Activated CD4-positive, alpha-beta T cell treated with anti-CD3 and anti-CD28 coated beads for 48 hours (primary cell): ENCODE measurements around the gene MPC1.

Experiments
- DNase-seq: peaks from one replicate; pipeline ENCODE4 v3.0.0-alpha.2; 2020

The MPC1 gene

GRCh38 chr6:166382933-166383801 lies at the start of gene MPC1:
TSS of gene MPC1 (minus strand) at chr6:166382940. CDS start at chr6:166382876, 64 bp downstream.
- DNase-seq: peak; percentile 95

- DNase-seq: no peak
Observed at GRCh38 chr6:166430269-166430668, 47.5 kb upstream of the MPC1 start.

DNA sequence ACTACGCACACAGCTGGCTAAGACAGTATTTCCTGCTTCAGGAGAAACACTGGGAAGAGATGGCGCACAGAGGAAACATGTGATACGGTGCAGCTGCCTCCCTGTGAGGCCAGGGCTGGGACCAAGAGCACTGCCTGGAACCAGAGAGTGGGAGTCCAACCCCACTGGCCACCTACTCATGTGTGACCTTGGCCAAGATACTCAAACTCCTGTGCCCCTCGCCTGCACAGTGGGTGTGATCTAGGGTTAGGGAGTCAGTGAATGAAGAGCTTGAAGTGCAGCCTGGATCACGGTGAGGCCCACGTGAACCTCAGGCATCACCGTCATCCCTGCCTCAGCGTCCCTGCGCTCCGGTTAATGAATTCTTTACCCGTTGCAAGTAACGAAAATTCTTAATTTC lies 41.7 kb upstream of the MPC1 start:
- no peak for DNase-seq

DNA sequence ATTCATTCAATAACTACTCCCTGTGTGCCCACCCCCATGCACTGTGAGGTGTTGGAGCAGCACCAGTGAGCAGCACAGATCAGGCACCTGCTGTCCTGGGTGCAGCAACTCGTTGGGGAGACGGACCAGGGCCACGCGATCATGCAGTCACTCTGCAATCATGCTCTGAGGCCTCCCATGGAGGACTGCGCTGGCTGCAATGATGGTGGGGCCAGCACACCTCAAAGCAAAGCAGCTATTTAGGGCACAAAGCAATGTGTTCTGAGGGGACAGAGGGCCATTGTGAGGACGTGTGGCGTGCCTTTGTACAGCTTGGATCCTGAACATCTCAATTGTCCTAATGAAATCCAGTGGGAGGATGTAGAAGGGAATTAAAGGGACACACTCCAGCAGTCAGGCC lies 41.0 kb upstream of the MPC1 start:
- DNase-seq: no peak

GRCh38 chr6:166423051-166423745 lies 40.5 kb upstream of the MPC1 start:
- no peak for DNase-seq

- no peak for DNase-seq
Observed at GRCh38 chr6:166422201-166422940, 39.6 kb upstream of the MPC1 start.

- DNase-seq: no peak
Observed at GRCh38 chr6:166420351-166420750, 37.6 kb upstream of the MPC1 start.

DNA sequence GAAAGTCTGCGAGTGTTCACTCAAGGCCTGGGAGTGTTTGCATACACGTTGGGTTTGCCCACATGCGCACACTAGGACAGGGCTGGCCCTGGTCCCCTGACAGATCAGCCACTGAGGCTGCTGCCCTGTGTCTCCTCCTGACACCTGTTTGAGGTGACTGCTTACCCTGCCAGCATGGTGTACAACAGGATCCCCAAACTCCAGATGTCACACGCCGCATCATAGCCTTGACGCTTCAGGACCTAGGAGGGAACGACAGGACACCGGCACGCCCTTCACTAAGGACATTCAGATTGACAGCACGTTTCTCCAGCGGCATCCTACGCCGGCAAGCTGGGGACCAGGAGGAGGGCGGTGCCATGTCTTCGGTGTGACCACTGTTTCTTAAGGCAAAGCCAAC lies 37.0 kb upstream of the MPC1 start:
- no peak for DNase-seq

DNA sequence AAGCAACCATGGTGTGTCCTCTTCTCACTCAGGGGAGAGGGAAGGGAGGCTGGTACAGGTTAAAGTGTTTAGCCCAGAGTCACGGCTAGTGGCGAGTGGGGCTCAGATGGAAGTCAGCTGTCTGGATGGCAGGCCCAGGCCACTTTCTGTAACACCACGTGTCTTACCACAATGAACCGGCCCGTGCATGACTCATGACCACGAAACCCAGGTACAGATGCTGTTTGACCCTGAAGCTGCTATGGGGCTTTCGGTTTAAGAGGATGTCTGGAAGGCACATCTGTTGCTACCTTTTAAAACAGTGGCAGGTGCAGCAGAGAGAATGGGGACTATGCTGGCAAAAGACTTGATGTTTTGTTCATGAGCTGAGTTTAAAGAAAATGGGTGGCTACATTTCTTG lies 36.5 kb upstream of the MPC1 start:
- DNase-seq: peak; percentile 73

- no peak for DNase-seq
Observed at GRCh38 chr6:166418691-166419143, 36.0 kb upstream of the MPC1 start.

- peak; percentile 44 for DNase-seq
Observed at GRCh38 chr6:166417285-166417691, 34.5 kb upstream of the MPC1 start.

DNA sequence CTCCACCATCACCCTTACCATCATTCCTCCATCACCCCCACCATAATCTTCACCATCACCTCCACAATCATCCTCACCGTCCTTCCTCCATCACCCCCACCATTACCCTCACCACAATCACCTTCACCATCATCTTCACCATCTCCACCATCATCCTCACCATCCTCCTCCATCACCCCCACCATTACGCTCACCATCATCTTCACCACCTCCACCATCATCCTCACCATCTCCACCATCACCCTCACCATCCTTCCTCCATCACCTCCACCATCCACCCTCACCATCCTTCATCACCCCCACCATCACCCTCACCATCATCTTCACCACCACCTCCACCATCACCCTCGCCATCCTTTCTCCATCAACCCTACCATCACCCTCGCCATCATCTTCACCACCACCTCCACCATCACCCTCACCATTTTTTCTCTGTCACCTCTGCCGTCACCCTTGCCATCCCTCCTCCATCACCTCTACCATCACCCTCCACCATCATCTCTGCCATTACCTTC lies 33.1 kb upstream of the MPC1 start:
- no peak for DNase-seq

GRCh38 chr6:166415306-166415705 lies 32.6 kb upstream of the MPC1 start:
- peak; percentile 40 for DNase-seq

- DNase-seq: no peak
Observed at GRCh38 chr6:166413491-166413951, 30.8 kb upstream of the MPC1 start.

GRCh38 chr6:166412911-166413384 lies 30.2 kb upstream of the MPC1 start:
- DNase-seq: no peak

- DNase-seq: no peak
Observed at GRCh38 chr6:166412156-166412910, 29.6 kb upstream of the MPC1 start.

GRCh38 chr6:166411721-166412151 lies 29.0 kb upstream of the MPC1 start:
- DNase-seq: peak; percentile 30

DNA sequence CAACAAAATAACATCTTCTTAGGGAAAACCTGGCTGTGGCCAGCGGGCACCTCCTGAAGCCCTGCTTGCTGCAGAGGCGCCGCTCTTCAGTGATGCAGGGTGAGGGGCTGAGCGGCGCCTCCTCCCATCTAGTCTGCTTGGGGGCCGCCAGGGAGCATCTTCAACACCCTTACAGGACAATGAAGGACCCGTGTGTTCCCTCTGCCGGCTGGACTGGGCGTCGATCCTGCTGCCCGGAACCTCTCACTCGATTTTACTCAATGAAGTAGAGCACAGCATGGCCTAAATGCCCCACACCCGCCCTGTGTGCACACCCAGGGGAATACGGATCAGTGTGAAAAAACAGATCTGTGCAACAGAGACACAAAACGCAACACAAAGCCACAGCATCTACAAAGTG lies 28.5 kb upstream of the MPC1 start:
- no peak for DNase-seq

DNA sequence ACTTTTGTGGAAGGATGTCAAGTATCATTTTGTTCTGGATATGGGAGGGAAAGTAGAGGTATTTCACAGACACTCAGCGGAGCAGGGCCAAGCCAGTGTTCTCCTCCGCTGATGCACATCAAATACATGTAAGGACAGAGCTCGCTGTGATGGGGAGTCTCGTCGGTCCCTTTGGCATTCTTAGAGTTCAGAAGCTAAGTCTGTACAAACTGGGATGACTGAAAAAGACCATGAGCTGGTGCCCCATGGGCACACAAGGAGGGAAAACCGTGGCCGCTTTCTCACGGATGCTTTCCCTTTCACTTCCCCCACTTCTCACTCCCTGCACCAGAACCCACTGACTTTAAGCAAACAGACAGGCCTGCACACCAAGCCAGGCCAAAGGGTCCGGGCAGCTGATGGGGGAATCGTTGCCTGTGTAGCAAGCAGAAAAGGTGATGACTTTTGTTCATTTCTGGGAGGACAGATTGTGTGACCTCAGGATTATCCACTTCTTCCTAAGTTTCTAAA lies 27.7 kb upstream of the MPC1 start:
- no peak for DNase-seq

GRCh38 chr6:166408936-166409755 lies 26.4 kb upstream of the MPC1 start:
- DNase-seq: no peak

GRCh38 chr6:166406197-166406596 lies 23.5 kb upstream of the MPC1 start:
- no peak for DNase-seq
